ENCODE results near the gene SUPT20HL2.

DNA sequence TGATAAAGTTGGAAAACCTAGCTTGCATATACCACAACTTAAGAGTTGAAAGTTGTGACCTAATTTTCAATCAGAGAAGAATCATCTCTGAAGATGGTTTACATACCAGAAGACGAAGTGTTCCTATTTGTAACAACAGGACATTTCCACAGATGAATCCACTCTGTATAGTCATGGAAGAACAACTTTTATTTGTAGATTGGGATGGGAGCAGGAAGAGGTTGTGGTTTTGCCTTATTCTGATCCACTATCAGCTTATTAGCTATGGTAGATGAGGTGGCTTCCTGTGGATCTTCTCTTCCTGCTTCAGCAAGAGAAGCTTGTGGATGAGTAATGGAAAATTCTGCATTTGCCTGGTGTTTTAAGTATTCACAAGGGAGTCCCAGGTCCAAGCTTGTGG is 27.9 kb upstream of the SUPT20HL2 start:
- TF ChIP-seq, protein P1, sequence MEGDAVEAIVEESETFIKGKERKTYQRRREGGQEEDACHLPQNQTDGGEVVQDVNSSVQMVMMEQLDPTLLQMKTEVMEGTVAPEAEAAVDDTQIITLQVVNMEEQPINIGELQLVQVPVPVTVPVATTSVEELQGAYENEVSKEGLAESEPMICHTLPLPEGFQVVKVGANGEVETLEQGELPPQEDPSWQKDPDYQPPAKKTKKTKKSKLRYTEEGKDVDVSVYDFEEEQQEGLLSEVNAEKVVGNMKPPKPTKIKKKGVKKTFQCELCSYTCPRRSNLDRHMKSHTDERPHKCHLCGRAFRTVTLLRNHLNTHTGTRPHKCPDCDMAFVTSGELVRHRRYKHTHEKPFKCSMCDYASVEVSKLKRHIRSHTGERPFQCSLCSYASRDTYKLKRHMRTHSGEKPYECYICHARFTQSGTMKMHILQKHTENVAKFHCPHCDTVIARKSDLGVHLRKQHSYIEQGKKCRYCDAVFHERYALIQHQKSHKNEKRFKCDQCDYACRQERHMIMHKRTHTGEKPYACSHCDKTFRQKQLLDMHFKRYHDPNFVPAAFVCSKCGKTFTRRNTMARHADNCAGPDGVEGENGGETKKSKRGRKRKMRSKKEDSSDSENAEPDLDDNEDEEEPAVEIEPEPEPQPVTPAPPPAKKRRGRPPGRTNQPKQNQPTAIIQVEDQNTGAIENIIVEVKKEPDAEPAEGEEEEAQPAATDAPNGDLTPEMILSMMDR (conservative IDR thresholded peaks at IDR 0.05; ENCODE audit: low read depth in 2 of 2): no peak
- TF ChIP-seq, protein P2, sequence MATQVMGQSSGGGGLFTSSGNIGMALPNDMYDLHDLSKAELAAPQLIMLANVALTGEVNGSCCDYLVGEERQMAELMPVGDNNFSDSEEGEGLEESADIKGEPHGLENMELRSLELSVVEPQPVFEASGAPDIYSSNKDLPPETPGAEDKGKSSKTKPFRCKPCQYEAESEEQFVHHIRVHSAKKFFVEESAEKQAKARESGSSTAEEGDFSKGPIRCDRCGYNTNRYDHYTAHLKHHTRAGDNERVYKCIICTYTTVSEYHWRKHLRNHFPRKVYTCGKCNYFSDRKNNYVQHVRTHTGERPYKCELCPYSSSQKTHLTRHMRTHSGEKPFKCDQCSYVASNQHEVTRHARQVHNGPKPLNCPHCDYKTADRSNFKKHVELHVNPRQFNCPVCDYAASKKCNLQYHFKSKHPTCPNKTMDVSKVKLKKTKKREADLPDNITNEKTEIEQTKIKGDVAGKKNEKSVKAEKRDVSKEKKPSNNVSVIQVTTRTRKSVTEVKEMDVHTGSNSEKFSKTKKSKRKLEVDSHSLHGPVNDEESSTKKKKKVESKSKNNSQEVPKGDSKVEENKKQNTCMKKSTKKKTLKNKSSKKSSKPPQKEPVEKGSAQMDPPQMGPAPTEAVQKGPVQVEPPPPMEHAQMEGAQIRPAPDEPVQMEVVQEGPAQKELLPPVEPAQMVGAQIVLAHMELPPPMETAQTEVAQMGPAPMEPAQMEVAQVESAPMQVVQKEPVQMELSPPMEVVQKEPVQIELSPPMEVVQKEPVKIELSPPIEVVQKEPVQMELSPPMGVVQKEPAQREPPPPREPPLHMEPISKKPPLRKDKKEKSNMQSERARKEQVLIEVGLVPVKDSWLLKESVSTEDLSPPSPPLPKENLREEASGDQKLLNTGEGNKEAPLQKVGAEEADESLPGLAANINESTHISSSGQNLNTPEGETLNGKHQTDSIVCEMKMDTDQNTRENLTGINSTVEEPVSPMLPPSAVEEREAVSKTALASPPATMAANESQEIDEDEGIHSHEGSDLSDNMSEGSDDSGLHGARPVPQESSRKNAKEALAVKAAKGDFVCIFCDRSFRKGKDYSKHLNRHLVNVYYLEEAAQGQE (IDR thresholded peaks at IDR 0.05; ENCODE audit: unreplicated experiment): no peak
- TF ChIP-seq JUNB (IDR thresholded peaks at IDR 0.05; ENCODE audit: unreplicated experiment): no peak

All from GM23338 (cell line).